Left lung (tissue), 10 donors: ENCODE results near the gene FOXRED1. TPM values are rescaled to one million over a fixed set of nuclear protein-coding genes. Genes with fewer than 3 reads are reported as not detected.
"Not testable (repeated sequence)": the region's sequence is repeated elsewhere in the genome, so short reads cannot be mapped to it uniquely, and the experiment has no call there.

Source experiments
- ATAC-seq: fragments of 200-7000 bp; cut with Tn5 transposase; one replicate; pipeline ENCODE4 v1.9.1; 2020; ENCODE audit warnings: moderate library complexity
- DNase-seq, 4 donors: peaks; one replicate each; pipeline ENCODE4 v3.0.0-alpha.2; 2013 to 2020
- H3K27ac ChIP-seq, 2 donors: fragments of 200-600 bp; sonication (generic) in 1 of 2; one replicate each; pipeline versions ENCODE4 v1.5.0 to v1.8.0; 2020 to 2021
- H3K27me3 ChIP-seq, 2 donors: fragments of 200-600 bp; sonication (generic) in 1 of 2; one replicate each; pipeline versions ENCODE4 v1.5.0 to v1.8.0; 2020 to 2021
- H3K36me3 ChIP-seq, 2 donors: fragments of 200-600 bp; sonication (generic) in 1 of 2; one replicate each; pipeline versions ENCODE4 v1.5.0 to v1.8.0; 2020 to 2021
- H3K4me1 ChIP-seq, 2 donors: fragments of 200-600 bp; one replicate each; pipeline ENCODE4 v1.8.0; 2021
- H3K4me3 ChIP-seq, 2 donors: fragments of 200-600 bp; sonication (generic) in 1 of 2; one replicate each; pipeline versions ENCODE4 v1.5.0 to v1.8.0; 2020 to 2021; ENCODE audit warnings: mild to moderate bottlenecking in 1 of 2
- H3K9me3 ChIP-seq, 2 donors: fragments of 200-600 bp; sonication (generic) in 1 of 2; one replicate each; pipeline versions ENCODE4 v1.5.0 to v1.8.0; 2020 to 2021
- CTCF ChIP-seq, 2 donors: fragments of 200-600 bp; sonication (generic) in 1 of 2; IDR thresholded peaks; one replicate each; pipeline versions ENCODE4 v1.5.0 to v1.8.0; 2021; ENCODE audit warnings: antibody characterized with exemption in 2 of 2
- intact Hi-C, 2 donors: fragments of 100-400 bp; cut with DNase I; formaldehyde crosslinking; loops; one replicate each; pipeline versions ENCODE4 v1.11.2 to v1.14.2; 2022
- polyA plus RNA-seq, 6 donors: library from polyadenylated mRNA; unstranded; fragments of 120-200 nt; gene quantifications; one replicate each; pipeline ENCODE4 v1.2.1, GENCODE V29; 2013; ENCODE audit not compliant: insufficient read length in 6 of 6
- total RNA-seq, 2 donors: library from RNA; stranded (reverse); fragmentation: NEBNext Ultra II Directional; extraction: Animal tissue kit (Norgen Biotek cat#: 25700); gene quantifications; one replicate each; pipeline ENCODE4 v1.2.1, GENCODE V29; 2021
- donor health status: DM: no; HTN: yes; CAD: no.
- donor health status: DM: no; HTN: no; CAD: no.

Gene FOXRED1
- total and polyA plus RNA-seq, 8 donors: 19.6 to 59.7 (median 45.5) TPM

- intact Hi-C loops: no loop called here
- no peak for DNase-seq
- H3K9me3 ChIP-seq: no peaks in the 10 kb centered on the region
Measured at GRCh38 chr11:126304457-126305075, 35.6 kb downstream of the FOXRED1 start.

GRCh38 chr11:126305699-126306098 lies 36.7 kb downstream of the FOXRED1 start:
- intact Hi-C loops: no loop called here
- Histone ChIP-seq H3K27me3 (no peaks in the 10 kb centered on the region), H3K4me3 (no peak overlapping the region), H3K4me1 (peaks cover 5 to 32% of the 10 kb centered on the region in 2 donors), H3K27ac (no peak overlapping the region), H3K36me3 (peaks cover 0 to 7% of the 10 kb centered on the region in 2 donors), H3K9me3 (no peaks in the 10 kb centered on the region)
- TF ChIP-seq CTCF (IDR thresholded peaks at IDR 0.05): no peak
- DNase-seq (no peak), ATAC-seq (no peak)

More at GRCh38 chr11:126304457-126305075, 35.6 kb downstream of the FOXRED1 start:
- TF ChIP-seq CTCF (IDR thresholded peaks at IDR 0.05): no peak
- no peaks in the 10 kb centered on the region for H3K27me3 ChIP-seq
- ATAC-seq: peak; percentile 6
- peak overlapping the region; percentile 56 to 64 for H3K4me3 ChIP-seq
- H3K4me1 ChIP-seq: peaks cover 5 to 24% of the 10 kb centered on the region in 2 donors
- H3K27ac ChIP-seq: peak overlapping the region; percentile 88 to 91
- peaks cover 0 to 9% of the 10 kb centered on the region in 2 donors for H3K36me3 ChIP-seq

GRCh38 chr11:126307706-126308105 lies 38.8 kb downstream of the FOXRED1 start:
- no peak for ATAC-seq

GRCh38 chr11:126308271-126308671 lies 39.3 kb downstream of the FOXRED1 start:
- peaks cover 3 to 55% of the 10 kb centered on the region in 2 donors for H3K4me1 ChIP-seq
- no peaks in the 10 kb centered on the region for H3K9me3 ChIP-seq
- intact Hi-C loops: no loop called here
- no peak overlapping the region for H3K27ac ChIP-seq
- TF ChIP-seq CTCF (IDR thresholded peaks at IDR 0.05): no peak
- H3K4me3 ChIP-seq: no peak overlapping the region
- no peaks in the 10 kb centered on the region for H3K27me3 ChIP-seq
- ATAC-seq (no peak), DNase-seq (no peak)
- peaks cover 0 to 4% of the 10 kb centered on the region in 2 donors for H3K36me3 ChIP-seq

More at GRCh38 chr11:126307706-126308105, 38.8 kb downstream of the FOXRED1 start:
- intact Hi-C loops: no loop called here
- Histone ChIP-seq H3K27me3 (no peaks in the 10 kb centered on the region), H3K36me3 (peaks cover 0 to 4% of the 10 kb centered on the region in 2 donors), H3K27ac (no peak overlapping the region), H3K4me1 (peaks cover 5 to 52% of the 10 kb centered on the region in 2 donors), H3K4me3 (no peak overlapping the region), H3K9me3 (no peaks in the 10 kb centered on the region)
- DNase-seq: peak in 1 of 4 donors; percentile 43
- TF ChIP-seq CTCF (IDR thresholded peaks at IDR 0.05): no peak

- H3K9me3 ChIP-seq, intact Hi-C loops, H3K4me3 ChIP-seq: not testable (repeated sequence)
Measured at GRCh38 chr11:126308771-126309170, 39.8 kb downstream of the FOXRED1 start.

More at GRCh38 chr11:126308771-126309170, 39.8 kb downstream of the FOXRED1 start:
- not testable (repeated sequence) for H3K27me3 ChIP-seq, ATAC-seq, DNase-seq, H3K36me3 ChIP-seq, H3K27ac ChIP-seq
- peaks cover 0 to 56% of the 10 kb centered on the region in 2 donors for H3K4me1 ChIP-seq
